H9 (cell line): ENCODE results near the gene SLC35F5. TPM values are rescaled to one million over a fixed set of nuclear protein-coding genes. Genes with fewer than 3 reads are reported as not detected.
"Not testable (repeated sequence)": the region's sequence is repeated elsewhere in the genome, so short reads cannot be mapped to it uniquely, and the experiment has no call there.

Experiments
- DNase-seq: peaks from one replicate; pipeline ENCODE4 v3.0.0-alpha.2; 2017
- H2AFZ ChIP-seq: one replicate; pipeline ENCODE4 v1.6.1; 2013; ENCODE audit warnings: mild to moderate bottlenecking, low read length, control low read depth, moderate library complexity
- H2AK5ac ChIP-seq: 2 replicates; pipeline ENCODE4 v1.6.1; 2013; ENCODE audit warnings: low read length, control low read depth, mixed read lengths; ENCODE audit not compliant: insufficient read length
- H2BK120ac ChIP-seq: one replicate; pipeline ENCODE4 v1.6.1; 2013; ENCODE audit warnings: low read depth, mild to moderate bottlenecking, low read length, control low read depth, inconsistent platforms; ENCODE audit not compliant: poor library complexity, severe bottlenecking
- H2BK12ac ChIP-seq: 2 replicates; pipeline ENCODE4 v1.6.1; 2013; ENCODE audit warnings: low read length, control low read depth, mixed read lengths, low read depth; ENCODE audit not compliant: insufficient read length
- H2BK15ac ChIP-seq: 2 replicates; pipeline ENCODE4 v1.6.1; 2013; ENCODE audit warnings: low read depth, low read length, control low read depth
- H2BK20ac ChIP-seq: one replicate; pipeline ENCODE4 v1.6.1; 2013; ENCODE audit warnings: low read depth, mild to moderate bottlenecking, low read length, control low read depth, inconsistent platforms; ENCODE audit not compliant: poor library complexity, severe bottlenecking
- H2BK5ac ChIP-seq: 2 replicates; pipeline ENCODE4 v1.6.1; 2013; ENCODE audit warnings: low read length, control low read depth, mixed read lengths; ENCODE audit not compliant: insufficient read length
- H3K14ac ChIP-seq: 2 replicates; pipeline ENCODE4 v1.6.1; 2013; ENCODE audit warnings: low read length, control low read depth; ENCODE audit not compliant: insufficient read depth
- H3K18ac ChIP-seq: 2 replicates; pipeline ENCODE4 v1.6.1; 2013; ENCODE audit warnings: low read depth, mild to moderate bottlenecking, mixed read lengths, low read length, control low read depth; ENCODE audit not compliant: insufficient read length
- H3K23ac ChIP-seq: 2 replicates; pipeline ENCODE4 v1.6.1; 2013; ENCODE audit warnings: low read length, control low read depth, mixed read lengths, low read depth; ENCODE audit not compliant: insufficient read length
- H3K23me2 ChIP-seq: 2 replicates; pipeline ENCODE4 v1.6.1; 2013; ENCODE audit warnings: low read depth, mild to moderate bottlenecking, mixed read lengths, low read length, control low read depth; ENCODE audit not compliant: insufficient read length, poor library complexity, severe bottlenecking
- H3K27ac ChIP-seq: 2 replicates; pipeline ENCODE4 v1.5.1; 2013; ENCODE audit warnings: low read length, control low read depth, mixed read lengths, low read depth; ENCODE audit not compliant: insufficient read length
- H3K27me3 ChIP-seq: 2 replicates; pipeline ENCODE4 v1.6.1; 2013; ENCODE audit warnings: low read length, control low read depth, inconsistent platforms; ENCODE audit not compliant: insufficient read depth
- H3K4ac ChIP-seq: 2 replicates; pipeline ENCODE4 v1.6.1; 2013; ENCODE audit warnings: low read depth, mild to moderate bottlenecking, control low read depth, inconsistent platforms, low read length, moderate library complexity
- H3K4me1 ChIP-seq: 2 replicates; pipeline ENCODE4 v1.6.1; 2013; ENCODE audit warnings: low read length, control low read depth, inconsistent platforms; ENCODE audit not compliant: insufficient read depth
- H3K4me2 ChIP-seq: 2 replicates; pipeline ENCODE4 v1.6.1; 2013; ENCODE audit warnings: low read length, control low read depth, mixed read lengths; ENCODE audit not compliant: insufficient read length, insufficient read depth
- H3K56ac ChIP-seq: 2 replicates; pipeline ENCODE4 v1.6.1; 2013; ENCODE audit warnings: low read depth, mild to moderate bottlenecking, mixed read lengths, low read length, control low read depth; ENCODE audit not compliant: insufficient read length
- H3K79me1 ChIP-seq: 2 replicates; pipeline ENCODE4 v1.6.1; 2013; ENCODE audit warnings: low read depth, mild to moderate bottlenecking, moderate library complexity, low read length, control low read depth, inconsistent platforms; ENCODE audit not compliant: insufficient read depth, poor library complexity, severe bottlenecking
- H3K79me2 ChIP-seq: 2 replicates; pipeline ENCODE4 v1.6.1; 2013; ENCODE audit warnings: low read length, control low read depth, inconsistent platforms; ENCODE audit not compliant: insufficient read depth
- H3K9ac ChIP-seq: 2 replicates; pipeline ENCODE4 v1.6.1; 2013; ENCODE audit warnings: low read length, control low read depth, mixed read lengths; ENCODE audit not compliant: insufficient read length; ENCODE audit errors: extremely low read depth
- H3K9me3 ChIP-seq: one replicate; pipeline ENCODE4 v1.6.1; 2013; ENCODE audit warnings: low read depth, low read length, inconsistent platforms; ENCODE audit not compliant: control insufficient read depth
- H3T11ph ChIP-seq: one replicate; pipeline ENCODE4 v1.6.1; 2013; ENCODE audit warnings: mild to moderate bottlenecking, low read length, control low read depth, inconsistent platforms
- H4K20me1 ChIP-seq: one replicate; pipeline ENCODE4 v1.6.1; 2013; ENCODE audit not compliant: control insufficient read depth, insufficient read length, insufficient read depth
- H4K5ac ChIP-seq: 2 replicates; pipeline ENCODE4 v1.6.1; 2013; ENCODE audit warnings: low read depth, mild to moderate bottlenecking, mixed read lengths, low read length, control low read depth; ENCODE audit not compliant: insufficient read length
- H4K8ac ChIP-seq: replicated peaks from 2 replicates; pipeline ENCODE4 v1.6.1; 2013; ENCODE audit warnings: low read length, control low read depth, mixed read lengths, low read depth; ENCODE audit not compliant: insufficient read length
- H4K91ac ChIP-seq: 2 replicates; pipeline ENCODE4 v1.6.1; 2013; ENCODE audit warnings: low read depth, mild to moderate bottlenecking, moderate library complexity, mixed read lengths, low read length, control low read depth; ENCODE audit not compliant: insufficient read length
- H3K27ac Mint-ChIP-seq, 3 experiments: 2 replicates in 2 of 3; 3 replicates in 1 of 3; pipeline ENCODE4 v1.8.0; 2020 to 2021; ENCODE audit warnings: mixed read lengths in 3 of 3, mild to moderate bottlenecking in 1 of 3, moderate library complexity in 1 of 3
- H3K27me3 Mint-ChIP-seq: 2 replicates; pipeline ENCODE4 v1.8.0; 2021; ENCODE audit warnings: low read depth, mild to moderate bottlenecking, moderate library complexity, mixed read lengths
- H3K36me3 Mint-ChIP-seq, 3 experiments: 2 replicates in 2 of 3; 3 replicates in 1 of 3; pipeline ENCODE4 v1.8.0; 2020 to 2021; ENCODE audit warnings: low read depth in 3 of 3, mixed read lengths in 3 of 3; ENCODE audit not compliant: insufficient read depth in 1 of 3
- H3K4me1 Mint-ChIP-seq, 2 experiments: 2 replicates each; pipeline ENCODE4 v1.8.0; 2020; ENCODE audit warnings: mixed read lengths in 2 of 2
- H3K4me3 Mint-ChIP-seq, 2 experiments: 2 replicates in 1 of 2; 3 replicates in 1 of 2; pipeline ENCODE4 v1.8.0; 2020 to 2021; ENCODE audit warnings: mild to moderate bottlenecking in 2 of 2, mixed read lengths in 2 of 2, moderate library complexity in 1 of 2
- H3K9me3 Mint-ChIP-seq, 2 experiments: 2 replicates in 1 of 2; 3 replicates in 1 of 2; pipeline ENCODE4 v1.8.0; 2020; ENCODE audit warnings: mild to moderate bottlenecking in 2 of 2, mixed read lengths in 2 of 2, moderate library complexity in 1 of 2
- WGBS: extraction: QIAGEN DNeasy Blood & Tissue Kit; methylation state at CpG from one replicate; pipeline ENCODE4 v1.1.7; 2013; ENCODE audit warnings: missing lambda C conversion rate, low lambda C conversion rate, mixed read lengths; ENCODE audit not compliant: insufficient read length; ENCODE audit errors: extremely low coverage; 5-methylcytosine and 5-hydroxymethylcytosine counted together
- total RNA-seq: library from RNA; stranded (reverse); gene quantifications from 2 replicates; pipeline ENCODE4 v1.2.1, GENCODE V29; 2021

SLC35F5 gene
- total RNA-seq, 1 experiment from 2014 or later = 31.3 TPM

GRCh38 chr2:113664761-113665533 lies 91.5 kb downstream of the SLC35F5 start:
- H2BK120ac ChIP-seq, H3K9ac ChIP-seq, H2BK20ac ChIP-seq, H3K23me2 ChIP-seq, H3K4me3 Mint-ChIP-seq, H3K27ac Mint-ChIP-seq, H3K56ac ChIP-seq, H2AK5ac ChIP-seq, H3K4me2 ChIP-seq, H3K4me1 Mint-ChIP-seq, DNase-seq, H3K4me1 ChIP-seq, H3K14ac ChIP-seq, H3T11ph ChIP-seq, H3K4ac ChIP-seq, H4K5ac ChIP-seq, H3K27ac ChIP-seq, H4K91ac ChIP-seq, H2BK5ac ChIP-seq, H2AFZ ChIP-seq, H2BK15ac ChIP-seq, H4K20me1 ChIP-seq, H3K27me3 ChIP-seq, H2BK12ac ChIP-seq, H3K79me2 ChIP-seq, H3K79me1 ChIP-seq, H3K9me3 ChIP-seq, H3K18ac ChIP-seq, H3K36me3 Mint-ChIP-seq, H4K8ac ChIP-seq, H3K23ac ChIP-seq: not testable (repeated sequence)
- H3K9me3 Mint-ChIP-seq = peaks cover 7 to 12% of the 10 kb centered on the region in 2 experiments; a peak in 3 of 5 replicates
- WGBS = no CpG with 5 or more reads among the region's 6 CpGs
- peaks cover 70% of the 10 kb centered on the region for H3K27me3 Mint-ChIP-seq

DNA sequence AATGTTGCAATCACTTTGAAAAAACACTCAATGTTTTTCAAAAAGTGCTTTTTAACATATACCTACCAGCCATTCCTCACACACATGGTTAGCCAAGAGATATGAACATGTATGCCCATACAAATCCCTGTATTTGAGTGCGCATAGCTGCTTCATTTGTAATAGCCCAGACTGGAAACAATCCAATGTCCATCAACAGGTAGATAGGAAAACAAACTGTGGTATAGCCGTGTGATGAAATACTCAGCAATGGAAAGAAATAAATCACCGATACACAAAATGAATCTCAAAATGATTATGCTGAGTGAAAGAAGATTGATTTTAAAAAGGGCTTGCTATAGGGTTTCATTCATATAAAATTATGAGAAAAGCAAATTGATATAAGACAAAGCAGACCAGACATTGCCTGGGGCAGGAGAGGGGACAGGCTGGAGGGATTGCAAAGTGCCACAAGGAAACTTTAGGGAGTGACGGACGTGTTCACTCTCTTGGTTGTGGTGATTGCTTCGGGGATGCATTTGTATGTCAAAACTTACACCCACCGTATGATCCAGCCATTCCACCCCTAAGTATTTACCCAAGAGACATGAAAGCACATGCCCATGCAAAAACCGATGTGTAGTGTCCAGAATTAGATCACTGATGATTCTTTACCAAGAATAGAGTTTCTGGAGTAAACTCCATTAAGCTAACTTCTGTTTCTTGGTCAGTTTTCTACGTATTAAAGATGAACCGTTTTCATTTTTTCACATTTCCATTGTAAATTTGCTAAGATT lies 93.0 kb downstream of the SLC35F5 start:
- no CpG with 5 or more reads among the region's 10 CpGs for WGBS
- not testable (repeated sequence) for H2BK5ac ChIP-seq, DNase-seq, H2BK15ac ChIP-seq, H2AFZ ChIP-seq, H2BK12ac ChIP-seq, H3K36me3 Mint-ChIP-seq, H3K56ac ChIP-seq, H3K9me3 Mint-ChIP-seq, H3K4me1 Mint-ChIP-seq, H2BK20ac ChIP-seq, H3K79me1 ChIP-seq, H4K5ac ChIP-seq, H2BK120ac ChIP-seq, H3K4ac ChIP-seq, H3K14ac ChIP-seq, H3K27ac ChIP-seq, H2AK5ac ChIP-seq, H3K79me2 ChIP-seq, H3K9ac ChIP-seq, H3K23me2 ChIP-seq, H3K9me3 ChIP-seq, H3K18ac ChIP-seq, H4K20me1 ChIP-seq, H4K8ac ChIP-seq, H3K4me2 ChIP-seq, H3K4me1 ChIP-seq, H3K27ac Mint-ChIP-seq, H3K4me3 Mint-ChIP-seq, H4K91ac ChIP-seq, H3T11ph ChIP-seq, H3K23ac ChIP-seq, H3K27me3 ChIP-seq
- H3K27me3 Mint-ChIP-seq = peaks cover 74% of the 10 kb centered on the region
